Measurements from ENCODE around the gene CEP83. TPM values are rescaled to one million over a fixed set of nuclear protein-coding genes. Genes with fewer than 3 reads are reported as not detected.
"Not testable (repeated sequence)": the region's sequence is repeated elsewhere in the genome, so short reads cannot be mapped to it uniquely, and the experiment has no call there.

CEP83 gene
- total RNA-seq, 2 donors from 2014 or later = 10.3 to 17.5 TPM

- intact Hi-C loops (cut with DNase I) = no loop called here
- Histone ChIP-seq H3K4me1 (no peaks in the 10 kb centered on the region), H3K27ac (no peak overlapping the region), H3K9me3 (no peaks in the 10 kb centered on the region), H3K27me3 (no peaks in the 10 kb centered on the region), H3K36me3 (no peaks in the 10 kb centered on the region), H3K4me3 (no peak overlapping the region), H3K9ac (ENCODE audit: low read depth in 2 of 2, low read length in 2 of 2) (no peak overlapping the region)
- TF ChIP-seq, protein P1, sequence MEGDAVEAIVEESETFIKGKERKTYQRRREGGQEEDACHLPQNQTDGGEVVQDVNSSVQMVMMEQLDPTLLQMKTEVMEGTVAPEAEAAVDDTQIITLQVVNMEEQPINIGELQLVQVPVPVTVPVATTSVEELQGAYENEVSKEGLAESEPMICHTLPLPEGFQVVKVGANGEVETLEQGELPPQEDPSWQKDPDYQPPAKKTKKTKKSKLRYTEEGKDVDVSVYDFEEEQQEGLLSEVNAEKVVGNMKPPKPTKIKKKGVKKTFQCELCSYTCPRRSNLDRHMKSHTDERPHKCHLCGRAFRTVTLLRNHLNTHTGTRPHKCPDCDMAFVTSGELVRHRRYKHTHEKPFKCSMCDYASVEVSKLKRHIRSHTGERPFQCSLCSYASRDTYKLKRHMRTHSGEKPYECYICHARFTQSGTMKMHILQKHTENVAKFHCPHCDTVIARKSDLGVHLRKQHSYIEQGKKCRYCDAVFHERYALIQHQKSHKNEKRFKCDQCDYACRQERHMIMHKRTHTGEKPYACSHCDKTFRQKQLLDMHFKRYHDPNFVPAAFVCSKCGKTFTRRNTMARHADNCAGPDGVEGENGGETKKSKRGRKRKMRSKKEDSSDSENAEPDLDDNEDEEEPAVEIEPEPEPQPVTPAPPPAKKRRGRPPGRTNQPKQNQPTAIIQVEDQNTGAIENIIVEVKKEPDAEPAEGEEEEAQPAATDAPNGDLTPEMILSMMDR (IDR thresholded peaks at IDR 0.05) = no peak
- DNase-seq = no peak
Measured at GRCh38 chr12:94426049-94426448, 33.6 kb downstream of the CEP83 start.

GRCh38 chr12:94424830-94425229 is 34.8 kb downstream of the CEP83 start:
- DNase-seq = not testable (repeated sequence)

GRCh38 chr12:94421868-94422740 is 37.6 kb downstream of the CEP83 start:
- Histone ChIP-seq H3K36me3 (no peaks in the 10 kb centered on the region), H3K27ac (no peak overlapping the region), H3K9ac (ENCODE audit: low read depth in 2 of 2, low read length in 2 of 2) (no peak overlapping the region), H3K4me3 (no peak overlapping the region), H3K27me3 (no peaks in the 10 kb centered on the region), H3K4me1 (no peaks in the 10 kb centered on the region), H3K9me3 (no peaks in the 10 kb centered on the region)
- no peak for DNase-seq
- TF ChIP-seq, protein P1 (IDR thresholded peaks at IDR 0.05) = no peak
- intact Hi-C loops (cut with DNase I) = no loop called here

More at GRCh38 chr12:94424830-94425229, 34.8 kb downstream of the CEP83 start:
- H3K9ac ChIP-seq (ENCODE audit: low read depth in 2 of 2, low read length in 2 of 2); H3K27me3 ChIP-seq; H3K9me3 ChIP-seq; H3K27ac ChIP-seq; intact Hi-C loops (cut with DNase I); H3K4me1 ChIP-seq; H3K4me3 ChIP-seq; H3K36me3 ChIP-seq: not testable (repeated sequence)

DNA sequence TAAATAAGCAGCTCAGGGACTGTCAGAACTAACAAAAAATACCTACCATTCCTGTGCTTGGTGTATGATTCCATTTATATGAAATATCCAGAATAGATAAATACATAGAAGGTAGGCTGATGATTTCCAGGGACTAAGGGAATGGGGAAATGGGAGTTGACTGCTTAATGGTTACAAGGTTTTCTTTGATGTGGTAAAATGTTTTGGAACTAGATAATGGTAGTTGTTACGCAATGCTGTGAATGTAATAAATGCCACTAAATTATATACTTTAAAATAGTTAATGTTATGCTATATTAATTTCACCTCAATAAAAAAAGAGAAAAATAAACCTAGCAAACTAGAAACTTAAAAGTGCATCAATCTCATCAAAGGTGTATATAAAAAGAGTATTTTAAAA is 41.1 kb downstream of the CEP83 start:
- Histone ChIP-seq H3K9ac (ENCODE audit: low read depth in 2 of 2, low read length in 2 of 2) (no peak overlapping the region), H3K36me3 (no peaks in the 10 kb centered on the region), H3K27me3 (no peaks in the 10 kb centered on the region), H3K4me3 (no peak overlapping the region), H3K4me1 (no peaks in the 10 kb centered on the region), H3K27ac (no peak overlapping the region), H3K9me3 (no peaks in the 10 kb centered on the region)
- no peak for DNase-seq
- TF ChIP-seq, protein P1 (IDR thresholded peaks at IDR 0.05) = no peak
- intact Hi-C loops (cut with DNase I) = no loop called here

DNA sequence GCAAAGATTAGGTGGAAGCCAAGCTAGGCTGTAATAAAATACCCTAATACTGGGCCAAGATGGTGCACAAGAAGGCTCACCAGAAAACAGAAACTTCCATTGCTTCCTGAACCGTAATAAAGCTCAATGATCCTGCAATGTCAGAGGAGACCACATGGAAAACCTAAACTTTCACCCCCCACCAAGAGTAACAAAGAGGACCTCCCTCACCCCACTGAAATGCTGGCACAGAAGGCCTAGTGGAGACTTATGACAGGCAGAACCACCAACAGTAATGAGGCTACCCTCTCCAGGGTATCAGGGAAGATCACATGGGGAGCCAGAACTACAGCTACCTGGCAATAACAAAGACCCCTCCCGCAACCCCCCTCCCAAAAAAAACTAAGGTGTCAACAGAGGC is 43.1 kb downstream of the CEP83 start:
- no peak overlapping the region for H3K9ac ChIP-seq (ENCODE audit: low read depth in 2 of 2, low read length in 2 of 2)
- intact Hi-C loops (cut with DNase I) = no loop called here
- TF ChIP-seq, protein P1 (IDR thresholded peaks at IDR 0.05) = no peak
- no peak overlapping the region for H3K27ac ChIP-seq
- no peaks in the 10 kb centered on the region for H3K9me3 ChIP-seq
- H3K27me3 ChIP-seq = no peaks in the 10 kb centered on the region
- H3K36me3 ChIP-seq = no peaks in the 10 kb centered on the region
- H3K4me3 ChIP-seq = no peak overlapping the region
- H3K4me1 ChIP-seq = no peaks in the 10 kb centered on the region
- no peak for DNase-seq

DNA sequence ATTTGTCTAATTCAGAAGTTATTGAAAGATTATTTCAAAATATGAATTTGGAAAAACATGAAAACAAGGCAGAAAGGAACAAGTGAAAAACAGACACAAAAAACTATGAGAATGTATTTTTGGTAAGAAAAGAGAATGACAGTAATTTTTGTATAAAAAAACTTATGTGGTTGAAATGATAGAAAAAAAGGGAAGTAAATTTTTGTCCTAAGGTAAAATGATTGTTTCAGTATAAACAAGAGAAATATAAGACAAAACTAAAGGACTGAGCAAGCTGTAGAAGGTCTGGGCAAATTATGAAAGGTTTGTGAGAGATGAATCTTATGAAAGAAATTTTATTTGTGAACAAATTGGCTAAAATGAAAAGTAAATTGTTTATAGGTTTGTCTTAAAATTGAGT is 44.6 kb downstream of the CEP83 start:
- Histone ChIP-seq H3K27me3 (no peaks in the 10 kb centered on the region), H3K36me3 (no peaks in the 10 kb centered on the region), H3K9ac (ENCODE audit: low read depth in 2 of 2, low read length in 2 of 2) (no peak overlapping the region), H3K9me3 (no peaks in the 10 kb centered on the region), H3K4me3 (no peak overlapping the region), H3K27ac (no peak overlapping the region), H3K4me1 (no peaks in the 10 kb centered on the region)
- intact Hi-C loops (cut with DNase I) = no loop called here
- TF ChIP-seq, protein P1 (IDR thresholded peaks at IDR 0.05) = no peak
- no peak for DNase-seq

Measured in colonic mucosa (tissue), 4 donors.